ENCODE results near the gene ZNF575.
A peak's percentile ranks its signal among the peaks of the same experiment; 100 is the strongest.
"Not testable (repeated sequence)": the region's sequence is repeated elsewhere in the genome, so short reads cannot be mapped to it uniquely, and the experiment has no call there.

ZNF575 gene

DNA sequence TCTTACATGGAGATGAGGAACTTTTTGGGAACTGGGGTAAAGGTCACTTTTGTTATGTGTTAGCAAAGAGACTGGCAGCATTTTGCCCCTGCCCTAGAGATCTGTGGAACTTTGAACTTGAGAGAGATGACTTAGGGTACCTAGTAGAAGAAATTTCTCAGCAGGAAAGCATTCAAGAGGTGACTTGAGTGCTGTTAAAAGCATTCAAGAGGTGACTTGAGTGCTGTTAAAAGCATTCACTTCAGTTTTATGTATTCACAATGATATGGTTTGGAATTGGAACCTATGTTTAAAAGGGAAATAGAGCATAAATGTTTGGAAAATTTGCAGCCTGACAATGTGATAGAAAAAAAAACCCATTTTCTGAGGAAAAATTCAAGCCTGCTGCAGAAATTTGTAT, 20.6 kb upstream of the ZNF575 start:
- DNase-seq: not testable (repeated sequence)

- DNase-seq: no peak
Observed at GRCh38 chr19:43518051-43518450, 14.9 kb upstream of the ZNF575 start.

- DNase-seq: peak; percentile 27
Observed at GRCh38 chr19:43519436-43520088, 13.4 kb upstream of the ZNF575 start.

DNA sequence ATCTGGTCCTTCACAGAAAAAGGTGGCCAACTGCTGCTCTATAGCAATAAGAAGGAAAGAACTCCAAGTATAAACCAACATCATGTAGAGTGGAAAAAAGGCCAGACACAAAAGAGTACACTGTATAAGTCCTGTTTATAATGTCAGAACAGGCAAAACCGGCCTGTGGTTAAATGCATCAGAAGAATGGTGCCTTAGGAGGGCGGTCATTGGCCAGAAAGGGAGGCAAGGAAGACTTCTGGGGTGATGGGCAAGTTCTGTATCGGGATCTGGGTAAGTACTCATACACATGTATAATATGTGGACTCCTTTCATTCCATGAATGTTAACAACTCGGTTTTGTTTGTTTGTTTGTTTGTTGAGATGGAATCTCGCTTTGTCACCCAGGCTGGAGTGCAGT, 10.1 kb upstream of the ZNF575 start:
- no peak for DNase-seq

DNA sequence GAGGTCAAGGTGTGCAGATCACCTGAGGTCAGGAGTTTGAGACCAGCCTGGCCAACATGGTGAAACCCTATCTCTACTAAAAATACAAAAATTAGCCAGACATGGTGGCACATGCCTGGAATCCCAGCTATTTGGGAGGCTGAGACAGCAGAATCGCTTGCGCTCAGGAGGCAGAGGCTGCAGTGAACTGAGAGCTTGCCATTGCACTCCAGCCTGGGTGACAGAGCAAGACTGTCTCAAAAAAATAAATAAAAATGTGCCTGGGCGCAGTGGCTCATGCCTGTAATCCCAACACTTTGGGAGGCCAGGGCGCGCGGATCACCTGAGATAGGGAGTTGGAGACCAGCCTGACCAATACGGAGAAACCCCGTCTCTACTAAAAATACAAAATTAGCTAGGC, 9.3 kb upstream of the ZNF575 start:
- not testable (repeated sequence) for DNase-seq

GRCh38 chr19:43524922-43525835, 7.8 kb upstream of the ZNF575 start:
- no peak for DNase-seq

GRCh38 chr19:43525836-43526771, 6.9 kb upstream of the ZNF575 start:
- DNase-seq: no peak

GRCh38 chr19:43526884-43527859, 5.8 kb upstream of the ZNF575 start, which contains the start of gene ETHE1:
Gene ETHE1 (minus strand): TSS chr19:43527201. CDS start chr19:43527177, 24 bp downstream.
- DNase-seq: no peak

DNA sequence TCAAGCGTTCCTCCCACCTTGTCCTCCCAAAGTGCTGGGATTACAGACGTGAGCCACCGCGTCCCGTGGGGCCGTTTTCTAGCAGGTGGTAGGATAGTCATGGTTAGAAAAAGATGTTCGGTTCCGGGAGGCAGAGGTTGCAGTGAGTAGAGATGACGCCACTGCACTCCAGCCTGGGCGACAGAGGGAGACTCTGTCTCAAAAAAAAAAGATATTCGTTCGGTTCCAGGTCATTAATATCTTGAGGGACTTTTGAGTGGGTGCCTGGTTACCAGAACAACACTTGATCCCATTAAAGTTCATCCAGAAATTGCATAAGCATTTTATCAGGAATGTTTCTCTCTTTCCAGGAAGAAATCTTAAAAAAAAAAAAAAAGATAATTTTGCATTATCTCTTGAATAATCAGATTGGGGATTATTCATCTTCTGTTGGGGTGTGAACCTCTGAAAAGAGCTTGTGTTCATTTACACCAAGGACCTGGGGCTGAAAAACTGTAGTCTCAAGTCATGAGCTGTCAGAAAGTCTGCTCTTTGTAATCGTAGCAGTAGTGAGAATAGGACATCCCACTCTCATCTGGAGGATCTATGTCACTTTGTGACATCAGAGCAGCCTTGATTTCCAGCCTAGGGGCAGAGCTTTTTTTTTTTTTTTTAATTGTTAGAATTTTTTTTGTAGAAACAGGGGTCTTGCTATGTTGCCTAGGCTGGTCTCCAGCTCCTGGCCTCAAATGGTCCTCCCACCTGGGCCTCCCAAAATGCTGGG, 4.9 kb upstream of the ZNF575 start:
- no peak for DNase-seq

DNA sequence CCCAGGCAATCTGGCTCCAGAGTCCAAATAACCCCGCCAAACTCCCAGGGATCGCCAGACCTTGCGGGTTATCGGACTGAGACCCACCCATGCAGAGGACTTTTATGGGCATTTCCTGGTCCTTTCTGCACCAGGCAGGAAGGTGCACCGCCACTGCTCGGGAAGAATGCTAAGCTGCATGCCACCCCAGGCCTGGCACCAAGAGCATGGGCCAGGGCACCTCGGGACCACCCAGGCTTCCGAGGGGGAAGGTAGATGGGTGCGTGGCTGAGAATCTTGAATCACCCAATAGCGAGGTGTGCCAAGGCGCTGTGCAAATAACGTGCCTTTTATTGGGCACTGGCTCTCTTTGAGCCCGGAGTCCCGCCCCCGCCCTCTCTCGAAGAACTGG, 422 bp upstream of the ZNF575 start:
- no peak for DNase-seq

GRCh38 chr19:43533546-43534304, 737 bp downstream of the ZNF575 start:
- peak; percentile 94 for DNase-seq

DNA sequence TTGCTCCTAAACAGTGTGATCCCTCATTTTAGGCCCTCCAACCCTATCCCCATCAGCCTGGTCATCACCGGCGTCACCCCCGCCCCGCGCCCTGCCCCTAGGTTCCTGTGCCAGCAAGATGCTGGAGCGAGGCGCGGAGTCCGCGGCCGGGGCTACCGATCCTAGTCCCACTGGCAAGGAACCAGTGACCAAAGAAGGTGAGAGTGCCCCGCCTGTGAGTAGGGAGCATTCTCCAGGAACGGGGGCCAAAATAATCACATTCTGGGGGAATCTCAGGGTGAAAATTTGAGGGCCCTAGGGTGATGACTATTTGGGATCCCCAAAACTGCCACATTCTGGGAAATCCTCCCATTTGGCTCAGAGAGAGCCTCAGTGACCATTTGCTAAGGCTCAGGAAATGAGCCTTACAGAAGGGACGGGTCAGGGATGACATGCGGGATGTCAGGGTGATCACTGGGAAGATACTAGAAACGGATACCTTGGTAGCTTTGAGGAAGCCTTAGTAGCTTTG, 1.4 kb downstream of the ZNF575 start:
- no peak for DNase-seq

DNA sequence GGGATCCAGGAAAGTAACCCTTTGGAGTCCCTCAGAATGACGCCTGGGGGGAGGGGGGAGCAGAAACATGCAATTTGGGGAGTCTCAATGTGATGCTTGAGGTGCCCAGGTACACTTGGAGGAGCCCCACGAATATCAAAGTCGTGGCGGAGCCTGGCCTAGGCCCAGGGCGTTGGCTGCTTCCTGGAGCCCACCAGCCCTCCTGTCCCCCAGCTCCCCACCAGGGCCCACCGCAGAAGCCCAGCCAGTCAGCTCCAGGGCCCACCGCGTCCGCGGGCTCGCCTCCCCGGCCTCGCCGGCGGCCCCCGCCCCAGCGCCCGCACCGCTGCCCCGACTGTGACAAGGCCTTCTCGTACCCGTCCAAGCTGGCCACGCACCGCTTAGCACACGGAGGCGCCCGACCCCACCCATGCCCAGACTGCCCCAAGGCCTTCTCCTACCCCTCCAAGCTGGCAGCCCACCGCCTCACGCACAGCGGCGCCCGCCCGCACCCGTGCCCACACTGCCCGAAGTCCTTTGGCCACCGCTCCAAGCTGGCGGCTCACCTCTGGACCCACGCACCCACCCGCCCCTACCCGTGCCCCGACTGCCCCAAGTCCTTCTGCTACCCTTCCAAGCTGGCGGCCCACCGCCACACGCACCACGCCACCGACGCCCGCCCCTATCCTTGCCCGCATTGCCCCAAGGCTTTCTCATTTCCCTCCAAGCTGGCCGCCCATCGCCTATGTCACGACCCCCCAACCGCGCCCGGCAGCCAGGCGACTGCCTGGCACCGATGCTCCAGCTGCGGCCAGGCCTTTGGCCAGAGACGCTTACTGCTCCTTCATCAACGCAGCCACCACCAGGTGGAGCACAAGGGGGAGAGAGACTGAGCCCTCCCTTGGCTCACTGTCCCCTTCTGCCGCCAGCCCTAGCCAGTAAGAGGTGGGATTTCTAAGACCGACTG, 2.1 kb downstream of the ZNF575 start:
- DNase-seq: peak; percentile 9

- DNase-seq: no peak
Observed at GRCh38 chr19:43538922-43539321, 5.9 kb downstream of the ZNF575 start.

GRCh38 chr19:43540381-43540780, 7.4 kb downstream of the ZNF575 start:
- DNase-seq: no peak

GRCh38 chr19:43541920-43542650, 9.1 kb downstream of the ZNF575 start:
- DNase-seq: no peak

- DNase-seq: no peak
Observed at GRCh38 chr19:43544077-43544476, 11.1 kb downstream of the ZNF575 start.

- no peak for DNase-seq
Observed at GRCh38 chr19:43545276-43545675, 12.3 kb downstream of the ZNF575 start.
